ENCODE measurements around the gene COBL. TPM values are rescaled to one million over a fixed set of nuclear protein-coding genes. Genes with fewer than 3 reads are reported as not detected.

Gene COBL
- total and polyA plus RNA-seq, 2 of the 4 experiments (the other 2 are of a cell fraction) = under 0.01 TPM; not detected in 1

GRCh38 chr7:51081270-51081890 is 235.2 kb downstream of the COBL start:
- no peak overlapping the region for H3K14ac ChIP-seq (replicated peaks; ENCODE audit: low read depth, low read length)
- POLR2A ChIA-PET (ENCODE audit: unreplicated experiment) = no interaction called here
- no peaks in the 10 kb centered on the region for H3K9me1 ChIP-seq (ENCODE audit: insufficient read depth, low read length)
- H3K36me3 ChIP-seq (ENCODE audit: control insufficient read depth, insufficient read depth, low read length) = no peaks in the 10 kb centered on the region
- H2BK120ac ChIP-seq (ENCODE audit: low read depth, low read length) = no peak overlapping the region
- BruUV-seq (replicated peaks) = no TSS peak
- no peak overlapping the region for H3K9ac ChIP-seq (ENCODE audit: low read depth, low read length)
- CTCF ChIA-PET = no interaction called here
- no peak overlapping the region for H4K8ac ChIP-seq (ENCODE audit: low read depth in 2 of 2, low read length in 2 of 2)
- H2BK5ac ChIP-seq (ENCODE audit: low read depth, low read length, poor library complexity, severe bottlenecking) = no peak overlapping the region
- H3K23ac ChIP-seq (ENCODE audit: low read depth, low read length) = no peak overlapping the region
- H3K27me3 ChIP-seq (ENCODE audit: control insufficient read depth, insufficient read depth, low read length) = peaks cover 20% of the 10 kb centered on the region
- H3K27ac ChIP-seq (ENCODE audit: insufficient read depth, low read length) = no peak overlapping the region
- DNase-seq = no peak
- H4K5ac ChIP-seq (ENCODE audit: low read depth, low read length) = no peak overlapping the region
- dilution Hi-C loops (cut with HindIII; ENCODE audit: low sequenced_read_pairs, unreplicated experiment) = no loop called here
- ATAC-seq (ENCODE audit: low read depth) = no peak
- 0% methylated on average over 1 of the region's 11 CpGs; no CpG with 5 or more reads in 1 of the 2 experiments for WGBS, 2 experiments (ENCODE audit: extremely low coverage in 2 of 2, insufficient read length in 1 of 2)
- no peak overlapping the region for H3K4me3 ChIP-seq (ENCODE audit: insufficient read depth, low read depth, low read length)
- H3K9me3 ChIP-seq (ENCODE audit: control insufficient read depth, insufficient read depth, low read length) = no peaks in the 10 kb centered on the region
- intact Hi-C loops (cut with micrococcal nuclease) = no loop called here
- H3K4me1 ChIP-seq (ENCODE audit: control insufficient read depth, insufficient read depth, low read length) = no peaks in the 10 kb centered on the region
- H3K18ac ChIP-seq (ENCODE audit: low read depth, low read length) = no peak overlapping the region
- no peak overlapping the region for H3K56ac ChIP-seq (ENCODE audit: extremely low read depth, insufficient read depth, low read length)
- H2AFZ ChIP-seq (replicated peaks; ENCODE audit: low read length, poor library complexity) = no peak overlapping the region
- H2BK15ac ChIP-seq (ENCODE audit: low read depth, low read length) = no peak overlapping the region
- no peaks in the 10 kb centered on the region for H4K20me1 ChIP-seq (ENCODE audit: insufficient read depth, low read length)
- TF ChIP-seq MAZ (IDR thresholded peaks at IDR 0.05; ENCODE audit: borderline replicate concordance, low read depth, low read length) (no peak), FOS (IDR thresholded peaks at IDR 0.05; ENCODE audit: low read depth, low read length) (no peak), CHD1 (IDR thresholded peaks at IDR 0.05; ENCODE audit: low read depth, low read length) (no peak)
- H2AK9ac ChIP-seq (replicated peaks; ENCODE audit: low read depth, low read length, poor library complexity) = no peak overlapping the region
- H2AK5ac ChIP-seq (ENCODE audit: low read depth, low read length) = no peak overlapping the region
- in situ Hi-C loops (cut with MboI; ENCODE audit: low sequenced_read_pairs) = no loop called here
- H3K4me2 ChIP-seq (ENCODE audit: low read depth, low read length) = no peak overlapping the region
- no peak overlapping the region for H3K4ac ChIP-seq (ENCODE audit: low read depth, low read length)
- no peak overlapping the region for H4K91ac ChIP-seq (ENCODE audit: insufficient read depth, low read depth, low read length)
- H3K79me1 ChIP-seq (ENCODE audit: low read depth in 1 of 2, low read length in 2 of 2) = no peaks in the 10 kb centered on the region
- H2BK20ac ChIP-seq (ENCODE audit: low read depth, low read length) = no peak overlapping the region

Data from IMR-90 (cell line).